GM04504 (cell line): ENCODE data around the gene S100A10.

ENCODE experiments used
- DNase-seq: peaks from one replicate; pipeline ENCODE4 v3.0.0-alpha.2; 2012; ENCODE audit warnings: low read depth

The S100A10 gene

GRCh38 chr1:151993734-151994496 lies at the start of gene S100A10:
Gene S100A10, minus strand, starts transcription at chr1:151993859. Its CDS starts 7,629 bp downstream, at chr1:151986230.
- DNase-seq, result peak; percentile 66

GRCh38 chr1:152042030-152042429 lies 48.4 kb upstream of the S100A10 start:
- no peak for DNase-seq

GRCh38 chr1:152039886-152040285 lies 46.2 kb upstream of the S100A10 start:
- no peak for DNase-seq

- no peak for DNase-seq
Observed at GRCh38 chr1:152039461-152039860, 45.8 kb upstream of the S100A10 start.

- no peak for DNase-seq
Observed at GRCh38 chr1:152038871-152039270, 45.2 kb upstream of the S100A10 start.

GRCh38 chr1:152036267-152037216 lies 42.9 kb upstream of the S100A10 start, which contains the start of gene S100A11:
Gene S100A11, minus strand, starts transcription at chr1:152037004. Its CDS starts 89 bp downstream, at chr1:152036915.
- DNase-seq, result peak; percentile 69

- no peak for DNase-seq
Observed at GRCh38 chr1:152035539-152036266, 42.0 kb upstream of the S100A10 start.

GRCh38 chr1:152034654-152035538 lies 41.2 kb upstream of the S100A10 start:
- no peak for DNase-seq

- DNase-seq, result no peak
Observed at GRCh38 chr1:152034324-152034653, 40.6 kb upstream of the S100A10 start.

GRCh38 chr1:152029929-152030211 lies 36.2 kb upstream of the S100A10 start:
- no peak for DNase-seq

- DNase-seq, result no peak
Observed at GRCh38 chr1:152029144-152029928, 35.7 kb upstream of the S100A10 start.

GRCh38 chr1:152026895-152027294 lies 33.2 kb upstream of the S100A10 start:
- DNase-seq, result no peak

GRCh38 chr1:152024223-152024622 lies 30.6 kb upstream of the S100A10 start:
- DNase-seq, result no peak

- DNase-seq, result no peak
Observed at GRCh38 chr1:152023221-152023620, 29.6 kb upstream of the S100A10 start.

- no peak for DNase-seq
Observed at GRCh38 chr1:152022474-152022873, 28.8 kb upstream of the S100A10 start.

- DNase-seq, result no peak
Observed at GRCh38 chr1:152021569-152021968, 27.9 kb upstream of the S100A10 start.

GRCh38 chr1:152020849-152021248 lies 27.2 kb upstream of the S100A10 start:
- DNase-seq, result no peak

GRCh38 chr1:152018537-152018936 lies 24.9 kb upstream of the S100A10 start:
- no peak for DNase-seq

- no peak for DNase-seq
Observed at GRCh38 chr1:152015766-152016165, 22.1 kb upstream of the S100A10 start.

GRCh38 chr1:152014943-152015342 lies 21.3 kb upstream of the S100A10 start:
- no peak for DNase-seq
